ENCODE results near the gene IL17RE.

DNA sequence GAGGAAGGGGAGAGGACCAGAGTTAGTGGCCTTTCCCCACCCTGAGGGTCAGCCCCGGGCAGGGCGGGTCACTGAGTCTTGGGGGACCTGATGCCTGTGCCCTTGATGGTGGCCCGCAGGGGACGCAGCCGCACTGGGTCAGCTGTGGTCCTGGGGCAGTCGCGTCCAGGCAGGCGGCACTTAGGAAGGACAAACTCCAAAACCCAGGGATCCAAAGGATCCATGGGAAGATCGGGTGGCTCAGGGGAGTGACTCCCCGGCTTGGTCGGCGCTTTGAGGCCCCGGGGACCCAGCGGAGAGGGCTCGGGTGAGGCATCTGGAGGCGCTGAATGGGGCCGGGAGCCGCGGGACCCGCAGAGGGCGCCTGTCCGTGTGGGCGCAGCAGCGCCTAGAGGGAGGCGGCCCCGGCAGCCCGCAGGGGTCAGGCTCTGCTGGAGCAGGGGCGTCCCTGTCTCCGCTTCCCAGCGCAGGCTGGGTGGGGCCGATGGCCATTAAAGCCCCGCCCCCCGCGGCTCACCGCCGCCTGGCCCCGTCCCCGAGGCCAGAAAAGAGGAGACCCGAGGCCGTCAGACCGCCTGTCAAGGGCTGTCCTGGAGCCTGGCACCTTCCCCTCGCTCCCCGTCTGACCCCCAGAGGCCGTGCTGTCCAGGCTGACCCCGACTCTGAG is 40.1 kb upstream of the IL17RE start:
- TF ChIP-seq, protein P1, sequence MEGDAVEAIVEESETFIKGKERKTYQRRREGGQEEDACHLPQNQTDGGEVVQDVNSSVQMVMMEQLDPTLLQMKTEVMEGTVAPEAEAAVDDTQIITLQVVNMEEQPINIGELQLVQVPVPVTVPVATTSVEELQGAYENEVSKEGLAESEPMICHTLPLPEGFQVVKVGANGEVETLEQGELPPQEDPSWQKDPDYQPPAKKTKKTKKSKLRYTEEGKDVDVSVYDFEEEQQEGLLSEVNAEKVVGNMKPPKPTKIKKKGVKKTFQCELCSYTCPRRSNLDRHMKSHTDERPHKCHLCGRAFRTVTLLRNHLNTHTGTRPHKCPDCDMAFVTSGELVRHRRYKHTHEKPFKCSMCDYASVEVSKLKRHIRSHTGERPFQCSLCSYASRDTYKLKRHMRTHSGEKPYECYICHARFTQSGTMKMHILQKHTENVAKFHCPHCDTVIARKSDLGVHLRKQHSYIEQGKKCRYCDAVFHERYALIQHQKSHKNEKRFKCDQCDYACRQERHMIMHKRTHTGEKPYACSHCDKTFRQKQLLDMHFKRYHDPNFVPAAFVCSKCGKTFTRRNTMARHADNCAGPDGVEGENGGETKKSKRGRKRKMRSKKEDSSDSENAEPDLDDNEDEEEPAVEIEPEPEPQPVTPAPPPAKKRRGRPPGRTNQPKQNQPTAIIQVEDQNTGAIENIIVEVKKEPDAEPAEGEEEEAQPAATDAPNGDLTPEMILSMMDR (IDR thresholded peaks at IDR 0.05; ENCODE audit: low read depth, low read length, poor library complexity, severe bottlenecking), result no peak
- no peak for TF ChIP-seq EZH2phosphoT487 (IDR thresholded peaks at IDR 0.05; ENCODE audit: borderline replicate concordance, low read length)
